Colonic mucosa (tissue), 4 donors: Measurements from ENCODE around the gene FAM156A. TPM values are rescaled to one million over a fixed set of nuclear protein-coding genes. Genes with fewer than 3 reads are reported as not detected.
"Not testable (repeated sequence)": the region's sequence is repeated elsewhere in the genome, so short reads cannot be mapped to it uniquely, and the experiment has no call there.

Experiments
- DNase-seq: peaks from one replicate; pipeline ENCODE4 v3.0.0-alpha.2; 2020
- H3K27ac ChIP-seq: fragments of 200-600 bp; one replicate; pipeline ENCODE4 v1.8.0; 2021
- H3K27me3 ChIP-seq: fragments of 200-600 bp; one replicate; pipeline ENCODE4 v1.8.0; 2021
- H3K36me3 ChIP-seq: fragments of 200-600 bp; one replicate; pipeline ENCODE4 v1.8.0; 2021
- H3K4me1 ChIP-seq: fragments of 200-600 bp; one replicate; pipeline ENCODE4 v1.8.0; 2021; ENCODE audit warnings: mild to moderate bottlenecking
- H3K4me3 ChIP-seq: fragments of 200-600 bp; one replicate; pipeline ENCODE4 v1.8.0; 2021
- H3K9ac ChIP-seq, 2 donors: one replicate each; pipeline ENCODE4 v1.7.0; 2013; ENCODE audit warnings: control low read depth in 2 of 2, low read depth in 2 of 2, low read length in 2 of 2
- H3K9me3 ChIP-seq: fragments of 200-600 bp; one replicate; pipeline ENCODE4 v1.8.0; 2021
- intact Hi-C: fragments of 100-400 bp; cut with DNase I; formaldehyde crosslinking; loops from one replicate; pipeline ENCODE4 v1.14.1; 2022
- total RNA-seq, 2 donors: library from RNA; stranded (reverse); fragmentation: NEBNext Ultra II Directional in 1 of 2; extraction: Animal tissue kit (Norgen Biotek cat#: 25700) in 1 of 2; gene quantifications; one replicate each; pipeline ENCODE4 v1.2.1, GENCODE V29; 2021
- TF ChIP-seq, protein P1 (sequence below): fragments of 200-600 bp; IDR thresholded peaks from one replicate; pipeline ENCODE4 v1.8.0; 2022; ENCODE audit warnings: antibody characterized with exemption, mild to moderate bottlenecking
- donor health status: healthy.
- donor health status: DM: no; HTN: no; CAD: no.
- donor health status: DM: no; HTN: no; CAD: no.

Gene FAM156A
- total RNA-seq, 2 donors from 2014 or later, result 10.8 to 20.0 TPM

- H3K9me3 ChIP-seq, H3K36me3 ChIP-seq, H3K4me1 ChIP-seq, H3K4me3 ChIP-seq, H3K27ac ChIP-seq, H3K27me3 ChIP-seq, intact Hi-C loops, H3K9ac ChIP-seq: not testable (repeated sequence)
- DNase-seq, result peak; percentile 69
- TF ChIP-seq, protein P1, sequence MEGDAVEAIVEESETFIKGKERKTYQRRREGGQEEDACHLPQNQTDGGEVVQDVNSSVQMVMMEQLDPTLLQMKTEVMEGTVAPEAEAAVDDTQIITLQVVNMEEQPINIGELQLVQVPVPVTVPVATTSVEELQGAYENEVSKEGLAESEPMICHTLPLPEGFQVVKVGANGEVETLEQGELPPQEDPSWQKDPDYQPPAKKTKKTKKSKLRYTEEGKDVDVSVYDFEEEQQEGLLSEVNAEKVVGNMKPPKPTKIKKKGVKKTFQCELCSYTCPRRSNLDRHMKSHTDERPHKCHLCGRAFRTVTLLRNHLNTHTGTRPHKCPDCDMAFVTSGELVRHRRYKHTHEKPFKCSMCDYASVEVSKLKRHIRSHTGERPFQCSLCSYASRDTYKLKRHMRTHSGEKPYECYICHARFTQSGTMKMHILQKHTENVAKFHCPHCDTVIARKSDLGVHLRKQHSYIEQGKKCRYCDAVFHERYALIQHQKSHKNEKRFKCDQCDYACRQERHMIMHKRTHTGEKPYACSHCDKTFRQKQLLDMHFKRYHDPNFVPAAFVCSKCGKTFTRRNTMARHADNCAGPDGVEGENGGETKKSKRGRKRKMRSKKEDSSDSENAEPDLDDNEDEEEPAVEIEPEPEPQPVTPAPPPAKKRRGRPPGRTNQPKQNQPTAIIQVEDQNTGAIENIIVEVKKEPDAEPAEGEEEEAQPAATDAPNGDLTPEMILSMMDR, result peak; percentile 58
Observed at GRCh38 chrX:52990011-52990631, 31.8 kb upstream of the FAM156A start.

DNA sequence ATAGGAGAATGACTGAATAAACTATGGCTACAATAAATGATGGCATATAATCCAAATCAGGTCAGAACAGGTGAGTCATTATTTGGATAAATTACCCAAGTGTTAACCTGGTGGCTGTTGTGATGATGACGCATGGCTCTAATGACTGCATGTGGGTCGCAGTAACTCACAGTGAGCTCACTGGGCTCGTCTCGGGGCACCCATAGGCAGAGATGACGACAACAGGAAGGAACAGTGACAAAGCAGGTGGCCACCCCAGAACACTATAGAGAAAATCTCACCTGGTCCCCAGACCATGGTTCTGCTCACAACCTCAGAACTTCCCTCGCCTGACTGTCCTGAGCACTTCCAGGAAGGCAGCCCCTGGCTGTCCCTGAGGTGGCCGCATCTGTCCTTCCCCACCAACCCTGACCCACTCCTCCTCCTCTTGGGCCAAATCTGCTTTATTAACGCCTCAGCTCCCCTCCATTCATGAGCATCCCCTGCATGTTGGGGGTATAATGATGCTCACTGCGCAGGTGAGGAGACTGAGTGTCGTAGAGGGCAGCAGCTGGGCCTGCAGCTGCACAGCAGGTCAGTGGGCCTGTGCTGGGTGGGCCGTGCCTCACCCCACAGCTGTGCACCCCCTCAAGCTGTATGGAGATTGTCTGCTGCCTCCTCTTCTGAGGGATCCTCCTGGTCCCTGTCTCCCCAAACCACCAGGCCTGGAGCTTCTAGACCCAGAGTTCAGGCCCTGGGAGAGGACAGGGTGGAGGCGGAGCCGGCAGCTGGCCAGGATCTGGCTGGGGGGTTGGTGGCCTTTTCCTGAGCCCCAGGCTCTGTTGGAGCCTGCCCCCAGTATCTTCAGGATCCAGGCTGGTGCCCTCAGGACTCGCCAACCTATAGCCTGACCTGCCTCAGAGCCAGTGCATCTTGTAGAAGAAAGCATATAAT is 30.9 kb upstream of the FAM156A start:
- H3K9ac ChIP-seq, result no peak overlapping the region
- H3K27ac ChIP-seq, result no peak overlapping the region
- no peak overlapping the region for H3K4me3 ChIP-seq
- intact Hi-C loops, result no loop called here
- H3K9me3 ChIP-seq, result no peaks in the 10 kb centered on the region
- DNase-seq, result peak; percentile 7
- H3K36me3 ChIP-seq, result no peaks in the 10 kb centered on the region
- H3K4me1 ChIP-seq, result no peaks in the 10 kb centered on the region
- no peaks in the 10 kb centered on the region for H3K27me3 ChIP-seq
- TF ChIP-seq, protein P1, result no peak

DNA sequence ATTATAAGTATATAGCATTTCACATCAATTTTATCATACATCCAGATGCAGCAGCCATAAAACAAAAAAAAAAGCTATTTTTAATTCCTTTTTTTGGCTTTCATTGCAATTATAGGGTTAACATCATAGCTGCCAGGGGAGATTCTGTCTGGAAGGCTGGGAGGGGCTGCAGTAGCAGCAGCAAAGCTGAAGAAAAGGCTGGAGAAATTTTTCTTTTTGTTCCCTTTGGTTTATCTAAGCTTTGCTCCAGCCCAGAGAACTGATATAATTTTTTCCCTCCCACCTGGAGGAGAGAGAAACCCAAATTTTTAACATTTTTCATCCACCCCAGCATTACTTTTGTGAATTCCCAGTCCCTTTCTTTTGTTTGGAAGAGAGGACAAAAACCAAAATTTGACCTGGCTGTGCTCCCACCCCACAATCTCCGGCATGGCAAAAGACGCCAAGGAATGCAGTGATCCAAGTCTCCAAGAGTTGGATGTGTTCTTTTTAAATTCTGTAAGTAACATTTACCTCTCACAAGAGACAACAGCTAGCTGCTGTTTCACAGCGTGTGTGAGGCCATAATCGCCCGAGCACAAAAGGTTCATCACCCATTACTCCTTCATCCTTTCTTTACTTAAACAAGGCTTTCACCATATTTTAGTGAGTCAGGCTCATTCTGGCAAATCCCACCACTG is 25.1 kb upstream of the FAM156A start:
- intact Hi-C loops, result no loop called here
- H3K27ac ChIP-seq, result no peak overlapping the region
- no peak overlapping the region for H3K9ac ChIP-seq
- DNase-seq, result no peak
- H3K36me3 ChIP-seq, result no peaks in the 10 kb centered on the region
- TF ChIP-seq, protein P1, result no peak
- H3K27me3 ChIP-seq, result no peaks in the 10 kb centered on the region
- no peak overlapping the region for H3K4me3 ChIP-seq
- H3K4me1 ChIP-seq, result no peaks in the 10 kb centered on the region
- H3K9me3 ChIP-seq, result no peaks in the 10 kb centered on the region

GRCh38 chrX:52979993-52980392 is 21.7 kb upstream of the FAM156A start:
- intact Hi-C loops, result no loop called here
- H3K4me1 ChIP-seq, result no peaks in the 10 kb centered on the region

DNA sequence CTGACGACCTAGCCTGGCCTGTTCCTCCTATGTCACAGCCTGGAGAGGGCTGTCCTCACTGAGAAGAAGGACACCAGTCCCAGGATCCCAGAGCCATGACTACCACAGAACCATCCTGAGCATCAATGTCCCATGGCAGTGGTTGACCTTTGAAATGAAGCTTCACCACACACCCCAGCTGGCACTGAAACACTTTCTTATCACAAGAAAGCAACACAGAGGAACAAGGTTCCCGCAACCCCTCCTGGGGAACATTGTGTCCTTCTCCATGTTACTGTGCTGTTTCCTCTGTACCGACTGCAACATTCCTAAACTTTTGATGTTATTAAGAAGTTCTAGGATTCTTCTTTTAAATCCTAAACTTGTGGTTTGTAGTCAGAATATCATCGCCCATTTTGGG is 21.2 kb upstream of the FAM156A start:
- TF ChIP-seq, protein P1, result no peak
- H3K27me3 ChIP-seq, result no peaks in the 10 kb centered on the region
- H3K4me1 ChIP-seq, result no peaks in the 10 kb centered on the region
- no peaks in the 10 kb centered on the region for H3K36me3 ChIP-seq
- no peak overlapping the region for H3K4me3 ChIP-seq
- no peaks in the 10 kb centered on the region for H3K9me3 ChIP-seq
- DNase-seq, result no peak
- H3K9ac ChIP-seq, result no peak overlapping the region
- intact Hi-C loops, result no loop called here
- no peak overlapping the region for H3K27ac ChIP-seq

More at GRCh38 chrX:52979993-52980392, 21.7 kb upstream of the FAM156A start:
- Histone ChIP-seq H3K9me3 (no peaks in the 10 kb centered on the region), H3K27ac (no peak overlapping the region), H3K27me3 (no peaks in the 10 kb centered on the region), H3K36me3 (no peaks in the 10 kb centered on the region), H3K4me3 (no peak overlapping the region), H3K9ac (no peak overlapping the region)
- no peak for DNase-seq
- TF ChIP-seq, protein P1, result no peak
